BLaER1 (cell line): Measurements from ENCODE around the gene MYLK.
A peak's percentile ranks its signal among the peaks of the same experiment; 100 is the strongest.

Experiments
- H3K27ac ChIP-seq: shearing (Covaris generic); formaldehyde crosslinking; 2 replicates; pipeline ENCODE4 v1.8.1; 2022
- H3K27me3 ChIP-seq: shearing (Covaris generic); formaldehyde crosslinking; 2 replicates; pipeline ENCODE4 v1.8.1; 2022
- H3K36me3 ChIP-seq: shearing (Covaris generic); formaldehyde crosslinking; 2 replicates; pipeline ENCODE4 v1.8.1; 2022
- H3K4me1 ChIP-seq: shearing (Covaris generic); formaldehyde crosslinking; 2 replicates; pipeline ENCODE4 v1.8.1; 2022
- H3K4me2 ChIP-seq: shearing (Covaris generic); formaldehyde crosslinking; 2 replicates; pipeline ENCODE4 v1.8.1; 2022
- H3K4me3 ChIP-seq: shearing (Covaris generic); formaldehyde crosslinking; 2 replicates; pipeline ENCODE4 v1.8.1; 2022
- H3K9ac ChIP-seq: shearing (Covaris generic); formaldehyde crosslinking; 2 replicates; pipeline ENCODE4 v1.8.1; 2022
- H3K9me3 ChIP-seq: shearing (Covaris generic); formaldehyde crosslinking; 2 replicates; pipeline ENCODE4 v1.8.1; 2022
- H4K20me1 ChIP-seq: shearing (Covaris generic); formaldehyde crosslinking; 2 replicates; pipeline ENCODE4 v1.8.1; 2022
- Cebpa-rat ChIP-seq: shearing (Covaris generic); IDR thresholded peaks from 2 replicates; pipeline ENCODE4 v1.8.1; 2022

MYLK gene

GRCh38 chr3:123751433-123751832 lies 132.7 kb downstream of the MYLK start:
- Histone ChIP-seq H3K27me3 (no peaks in the 10 kb centered on the region), H3K9me3 (peaks cover 4% of the 10 kb centered on the region; the same call in 1 of the 2 replicates), H3K9ac (no peak overlapping the region), H4K20me1 (no peaks in the 10 kb centered on the region), H3K4me3 (no peak overlapping the region), H3K27ac (no peak overlapping the region), H3K4me2 (no peak overlapping the region), H3K4me1 (peaks cover 53% of the 10 kb centered on the region), H3K36me3 (peaks cover 61% of the 10 kb centered on the region)
- no peak for TF ChIP-seq Cebpa-rat

GRCh38 chr3:123750659-123751420 lies 133.3 kb downstream of the MYLK start:
- Histone ChIP-seq H3K4me3 (no peak overlapping the region), H3K36me3 (peaks cover 67% of the 10 kb centered on the region), H4K20me1 (no peaks in the 10 kb centered on the region), H3K4me2 (peak overlapping the region; percentile 36), H3K9ac (no peak overlapping the region), H3K9me3 (peaks cover 4% of the 10 kb centered on the region; the same call in 1 of the 2 replicates), H3K27ac (peak overlapping the region; percentile 19; the same call in 1 of the 2 replicates), H3K4me1 (peaks cover 47% of the 10 kb centered on the region), H3K27me3 (no peaks in the 10 kb centered on the region)
- no peak for TF ChIP-seq Cebpa-rat

GRCh38 chr3:123750209-123750608 lies 133.9 kb downstream of the MYLK start:
- Histone ChIP-seq H3K4me1 (peaks cover 41% of the 10 kb centered on the region), H3K27me3 (no peaks in the 10 kb centered on the region), H3K4me3 (no peak overlapping the region), H3K9me3 (peaks cover 4% of the 10 kb centered on the region; the same call in 1 of the 2 replicates), H3K9ac (no peak overlapping the region), H3K4me2 (peak overlapping the region; percentile 36), H4K20me1 (no peaks in the 10 kb centered on the region), H3K36me3 (peaks cover 71% of the 10 kb centered on the region), H3K27ac (0 out of 2 replicates have a peak overlapping the region, but pooled peaks have one; percentile 19)
- no peak for TF ChIP-seq Cebpa-rat

- Histone ChIP-seq H3K27ac (no peak overlapping the region), H3K4me1 (peaks cover 36% of the 10 kb centered on the region), H3K4me3 (no peak overlapping the region)
Observed at GRCh38 chr3:123749711-123750110, 134.4 kb downstream of the MYLK start.

GRCh38 chr3:123745184-123745855 lies 138.8 kb downstream of the MYLK start:
- Histone ChIP-seq H3K36me3 (peaks cover 54% of the 10 kb centered on the region), H3K27ac (no peak overlapping the region), H3K4me2 (no peak overlapping the region), H3K9ac (no peak overlapping the region), H3K4me3 (no peak overlapping the region), H3K27me3 (no peaks in the 10 kb centered on the region), H3K9me3 (peaks cover 4% of the 10 kb centered on the region; the same call in 1 of the 2 replicates), H4K20me1 (no peaks in the 10 kb centered on the region), H3K4me1 (peaks cover 7% of the 10 kb centered on the region)
- no peak for TF ChIP-seq Cebpa-rat

More at GRCh38 chr3:123749711-123750110, 134.4 kb downstream of the MYLK start:
- Histone ChIP-seq H3K27me3 (no peaks in the 10 kb centered on the region), H4K20me1 (no peaks in the 10 kb centered on the region), H3K4me2 (peak overlapping the region; percentile 36; the same call in 1 of the 2 replicates), H3K9me3 (peaks cover 4% of the 10 kb centered on the region; the same call in 1 of the 2 replicates), H3K36me3 (peaks cover 71% of the 10 kb centered on the region), H3K9ac (no peak overlapping the region)
- TF ChIP-seq Cebpa-rat: no peak

- no peak overlapping the region for H3K9ac ChIP-seq
- H3K4me3 ChIP-seq: no peak overlapping the region
- peaks cover 54% of the 10 kb centered on the region for H3K36me3 ChIP-seq
- H3K4me1 ChIP-seq: no peaks in the 10 kb centered on the region
- no peaks in the 10 kb centered on the region for H4K20me1 ChIP-seq
- TF ChIP-seq Cebpa-rat: no peak
- no peak overlapping the region for H3K4me2 ChIP-seq
- H3K9me3 ChIP-seq: peaks cover 4% of the 10 kb centered on the region; the same call in 1 of the 2 replicates
- H3K27ac ChIP-seq: no peak overlapping the region
- H3K27me3 ChIP-seq: no peaks in the 10 kb centered on the region
Observed at GRCh38 chr3:123744064-123744463, 140.1 kb downstream of the MYLK start.

GRCh38 chr3:123743121-123743520 lies 141.0 kb downstream of the MYLK start:
- peaks cover 54% of the 10 kb centered on the region for H3K36me3 ChIP-seq
- H3K4me2 ChIP-seq: no peak overlapping the region
- no peaks in the 10 kb centered on the region for H4K20me1 ChIP-seq
- no peak for TF ChIP-seq Cebpa-rat
- H3K27me3 ChIP-seq: no peaks in the 10 kb centered on the region
- no peak overlapping the region for H3K9ac ChIP-seq
- no peak overlapping the region for H3K4me3 ChIP-seq
- no peaks in the 10 kb centered on the region for H3K4me1 ChIP-seq
- H3K27ac ChIP-seq: no peak overlapping the region
- peaks cover 4% of the 10 kb centered on the region; the same call in 1 of the 2 replicates for H3K9me3 ChIP-seq

- Histone ChIP-seq H4K20me1 (no peaks in the 10 kb centered on the region), H3K27ac (no peak overlapping the region), H3K9ac (no peak overlapping the region), H3K4me3 (no peak overlapping the region), H3K36me3 (peaks cover 59% of the 10 kb centered on the region), H3K4me2 (no peak overlapping the region), H3K27me3 (no peaks in the 10 kb centered on the region), H3K4me1 (no peaks in the 10 kb centered on the region), H3K9me3 (no peaks in the 10 kb centered on the region)
- no peak for TF ChIP-seq Cebpa-rat
Observed at GRCh38 chr3:123741041-123741511, 143.1 kb downstream of the MYLK start.

- H3K4me1 ChIP-seq: no peaks in the 10 kb centered on the region
- H3K27ac ChIP-seq: no peak overlapping the region
- no peak overlapping the region for H3K4me3 ChIP-seq
- H4K20me1 ChIP-seq: no peaks in the 10 kb centered on the region
- peaks cover 56% of the 10 kb centered on the region for H3K36me3 ChIP-seq
- no peak for TF ChIP-seq Cebpa-rat
- no peak overlapping the region for H3K9ac ChIP-seq
- no peaks in the 10 kb centered on the region for H3K9me3 ChIP-seq
- no peaks in the 10 kb centered on the region for H3K27me3 ChIP-seq
- no peak overlapping the region for H3K4me2 ChIP-seq
Observed at GRCh38 chr3:123740391-123740822, 143.7 kb downstream of the MYLK start.

- H4K20me1 ChIP-seq: no peaks in the 10 kb centered on the region
- TF ChIP-seq Cebpa-rat: no peak
- no peaks in the 10 kb centered on the region for H3K9me3 ChIP-seq
- H3K27me3 ChIP-seq: no peaks in the 10 kb centered on the region
- no peaks in the 10 kb centered on the region for H3K4me1 ChIP-seq
- no peak overlapping the region for H3K4me3 ChIP-seq
- no peak overlapping the region for H3K27ac ChIP-seq
- no peak overlapping the region for H3K9ac ChIP-seq
- no peak overlapping the region for H3K4me2 ChIP-seq
- H3K36me3 ChIP-seq: peaks cover 63% of the 10 kb centered on the region
Observed at GRCh38 chr3:123739754-123740153, 144.4 kb downstream of the MYLK start.
